GM19455 (cell line): ENCODE data around the gene WDFY1.

ENCODE experiments used
- ATAC-seq: cut with Tn5 transposase; IDR thresholded peaks from one replicate; pipeline ENCODE4 v1.9.1; 2021; ENCODE audit not compliant: unreplicated experiment

The WDFY1 gene

GRCh38 chr2:223860809-223861738 is 84.1 kb downstream of the WDFY1 start:
- ATAC-seq = no peak

- no peak for ATAC-seq
Measured at GRCh38 chr2:223859070-223859469, 86.1 kb downstream of the WDFY1 start.

- no peak for ATAC-seq
Measured at GRCh38 chr2:223856584-223856983, 88.6 kb downstream of the WDFY1 start.

GRCh38 chr2:223856021-223856420 is 89.1 kb downstream of the WDFY1 start:
- no peak for ATAC-seq

- ATAC-seq = no peak
Measured at GRCh38 chr2:223855426-223855825, 89.7 kb downstream of the WDFY1 start.

- no peak for ATAC-seq
Measured at GRCh38 chr2:223854741-223855140, 90.4 kb downstream of the WDFY1 start.

- no peak for ATAC-seq
Measured at GRCh38 chr2:223853425-223853837, 91.7 kb downstream of the WDFY1 start.

GRCh38 chr2:223852281-223852795 is 92.8 kb downstream of the WDFY1 start:
- no peak for ATAC-seq

GRCh38 chr2:223847410-223847809 is 97.7 kb downstream of the WDFY1 start:
- no peak for ATAC-seq

- ATAC-seq = no peak
Measured at GRCh38 chr2:223846515-223846914, 98.6 kb downstream of the WDFY1 start.

- no peak for ATAC-seq
Measured at GRCh38 chr2:223841436-223842190, 103.5 kb downstream of the WDFY1 start.

GRCh38 chr2:223837287-223838061 is 107.7 kb downstream of the WDFY1 start, which contains the start of gene AP1S3:
Gene AP1S3 (minus strand): TSS chr2:223837582. CDS start chr2:223837450, 132 bp downstream.
- ATAC-seq = peak; percentile 68

- peak; percentile 63 for ATAC-seq
Measured at GRCh38 chr2:223835701-223836532, 109.2 kb downstream of the WDFY1 start.

GRCh38 chr2:223834431-223834830 is 110.7 kb downstream of the WDFY1 start:
- ATAC-seq = no peak

- no peak for ATAC-seq
Measured at GRCh38 chr2:223832241-223832903, 112.8 kb downstream of the WDFY1 start.

GRCh38 chr2:223829128-223829527 is 116.0 kb downstream of the WDFY1 start:
- ATAC-seq = no peak

GRCh38 chr2:223828314-223828713 is 116.8 kb downstream of the WDFY1 start:
- no peak for ATAC-seq

- no peak for ATAC-seq
Measured at GRCh38 chr2:223826995-223827394, 118.1 kb downstream of the WDFY1 start.
